Natural killer cell (primary cell): ENCODE data around the gene ART1. TPM values are rescaled to one million over a fixed set of nuclear protein-coding genes. Genes with fewer than 3 reads are reported as not detected.

Experiments used
- ATAC-seq, 3 donors: fragments of 150-1000 bp in 2 of 3; fragments of 200-7000 bp in 1 of 3; cut with Tn5 transposase; 1 replicate in 1 of 3; 2 replicates in 2 of 3; pipeline ENCODE4 v1.10.0; 2021; ENCODE audit warnings: mild to moderate bottlenecking in 2 of 3, moderate library complexity in 2 of 3
- DNase-seq, 2 donors: peaks; one replicate each; pipeline versions ENCODE4 v3.0.0 to v3.0.0-alpha.2; 2013 to 2021; ENCODE audit warnings: mixed read lengths in 1 of 2
- H3K27ac ChIP-seq: one replicate; pipeline ENCODE4 v1.5.1; 2013; ENCODE audit warnings: mild to moderate bottlenecking, low read length
- H3K27me3 ChIP-seq: one replicate; pipeline ENCODE4 v1.6.1; 2013; ENCODE audit warnings: low read length; ENCODE audit not compliant: control insufficient read depth, insufficient read depth
- H3K36me3 ChIP-seq: one replicate; pipeline ENCODE4 v1.6.1; 2013; ENCODE audit warnings: low read length; ENCODE audit not compliant: control insufficient read depth, insufficient read depth
- H3K4me1 ChIP-seq: one replicate; pipeline ENCODE4 v1.6.1; 2013; ENCODE audit warnings: low read length; ENCODE audit not compliant: control insufficient read depth, insufficient read depth
- H3K4me3 ChIP-seq: one replicate; pipeline ENCODE4 v1.5.1; 2013; ENCODE audit warnings: low read length
- H3K9me3 ChIP-seq: one replicate; pipeline ENCODE4 v1.6.1; 2013; ENCODE audit warnings: low read length; ENCODE audit not compliant: control insufficient read depth, insufficient read depth
- H3K27ac Mint-ChIP-seq, 2 donors: one replicate each; pipeline ENCODE4 v1.8.0; 2022; ENCODE audit warnings: mild to moderate bottlenecking in 2 of 2, mixed read lengths in 2 of 2, moderate library complexity in 1 of 2
- H3K27me3 Mint-ChIP-seq, 2 donors: one replicate each; pipeline ENCODE4 v1.8.0; 2022; ENCODE audit warnings: low read depth in 2 of 2, mixed read lengths in 2 of 2
- H3K36me3 Mint-ChIP-seq: one replicate; pipeline ENCODE4 v1.8.0; 2022; ENCODE audit warnings: mixed read lengths
- H3K4me1 Mint-ChIP-seq, 2 donors: one replicate each; pipeline ENCODE4 v1.8.0; 2022; ENCODE audit warnings: mixed read lengths in 2 of 2
- H3K4me3 Mint-ChIP-seq: one replicate; pipeline ENCODE4 v1.8.0; 2022; ENCODE audit warnings: mild to moderate bottlenecking, moderate library complexity, mixed read lengths
- H3K9me3 Mint-ChIP-seq, 2 donors: one replicate each; pipeline ENCODE4 v1.8.0; 2022; ENCODE audit warnings: mixed read lengths in 2 of 2
- WGBS: methylation state at CpG from one replicate; pipeline ENCODE4 v1.1.7; 2013; ENCODE audit warnings: missing lambda C conversion rate; ENCODE audit not compliant: insufficient coverage; 5-methylcytosine and 5-hydroxymethylcytosine counted together
- intact Hi-C: fragments of 100-400 bp; cut with micrococcal nuclease; formaldehyde crosslinking; loops from one replicate; pipeline ENCODE4 v1.14.2; 2022
- total RNA-seq, 4 donors: library from RNA; stranded (reverse); fragments of 120-200 nt in 1 of 4; gene quantifications; one replicate each; pipeline versions ENCODE4 v1.2.3 to v1.2.4, GENCODE V29; 2013 to 2022
- TF ChIP-seq, protein P1 (sequence below): fragments of 200-600 bp; IDR thresholded peaks from one replicate; pipeline ENCODE4 v1.8.0; 2022; ENCODE audit warnings: antibody characterized with exemption

The ART1 gene
- total RNA-seq, 3 donors from 2014 or later (not counting 1 experiment from before 2014, with no cell fraction given) = not detected

DNA sequence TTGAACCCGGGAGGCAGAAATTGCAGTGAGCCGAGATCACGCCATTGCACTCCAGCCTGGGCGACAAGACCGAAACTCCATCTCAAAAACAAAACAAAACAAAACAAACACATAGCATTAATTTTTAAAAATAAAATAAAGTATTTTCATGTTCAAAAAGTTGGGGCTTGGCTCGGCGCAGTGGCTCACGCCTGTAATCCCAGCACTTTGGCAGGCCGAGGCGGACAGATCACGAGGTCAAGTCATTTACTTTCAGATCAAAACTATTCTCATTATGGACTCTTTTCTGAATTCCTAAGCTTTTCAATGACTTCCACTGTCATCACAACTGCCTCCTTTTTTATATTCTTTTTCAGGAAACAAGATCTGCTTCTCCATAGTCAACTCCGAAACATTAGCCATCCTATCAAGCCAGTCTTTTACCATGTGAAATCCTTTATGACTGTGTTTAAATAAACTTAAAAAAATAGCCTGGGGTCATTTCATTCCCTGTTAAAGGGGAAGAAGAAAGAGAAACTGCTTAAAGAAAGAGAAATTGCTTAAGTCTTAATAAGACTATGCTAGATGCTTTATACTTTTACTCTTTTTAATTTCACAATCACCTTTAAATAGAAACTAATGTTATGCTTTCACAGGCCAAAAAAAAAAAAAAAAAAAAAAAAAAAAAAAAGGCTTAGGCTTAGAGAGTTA lies 39.3 kb downstream of the ART1 start:
- Histone ChIP-seq H3K36me3 (peaks cover 76% of the 10 kb centered on the region), H3K4me1 (no peaks in the 10 kb centered on the region), H3K4me3 (no peak overlapping the region), H3K27me3 (no peaks in the 10 kb centered on the region), H3K27ac (no peak overlapping the region), H3K9me3 (no peaks in the 10 kb centered on the region)
- Mint-ChIP-seq H3K27ac (no peak overlapping the region), H3K4me3 (no peak overlapping the region), H3K4me1 (no peaks in the 10 kb centered on the region), H3K27me3 (no peaks in the 10 kb centered on the region), H3K9me3 (no peaks in the 10 kb centered on the region), H3K36me3 (peaks cover 19% of the 10 kb centered on the region)
- WGBS = 97% methylated on average over 7 of the region's 12 CpGs
- DNase-seq (no peak), ATAC-seq (no peak)
- TF ChIP-seq, protein P1, sequence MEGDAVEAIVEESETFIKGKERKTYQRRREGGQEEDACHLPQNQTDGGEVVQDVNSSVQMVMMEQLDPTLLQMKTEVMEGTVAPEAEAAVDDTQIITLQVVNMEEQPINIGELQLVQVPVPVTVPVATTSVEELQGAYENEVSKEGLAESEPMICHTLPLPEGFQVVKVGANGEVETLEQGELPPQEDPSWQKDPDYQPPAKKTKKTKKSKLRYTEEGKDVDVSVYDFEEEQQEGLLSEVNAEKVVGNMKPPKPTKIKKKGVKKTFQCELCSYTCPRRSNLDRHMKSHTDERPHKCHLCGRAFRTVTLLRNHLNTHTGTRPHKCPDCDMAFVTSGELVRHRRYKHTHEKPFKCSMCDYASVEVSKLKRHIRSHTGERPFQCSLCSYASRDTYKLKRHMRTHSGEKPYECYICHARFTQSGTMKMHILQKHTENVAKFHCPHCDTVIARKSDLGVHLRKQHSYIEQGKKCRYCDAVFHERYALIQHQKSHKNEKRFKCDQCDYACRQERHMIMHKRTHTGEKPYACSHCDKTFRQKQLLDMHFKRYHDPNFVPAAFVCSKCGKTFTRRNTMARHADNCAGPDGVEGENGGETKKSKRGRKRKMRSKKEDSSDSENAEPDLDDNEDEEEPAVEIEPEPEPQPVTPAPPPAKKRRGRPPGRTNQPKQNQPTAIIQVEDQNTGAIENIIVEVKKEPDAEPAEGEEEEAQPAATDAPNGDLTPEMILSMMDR = no peak
- intact Hi-C loops = no loop called here

DNA sequence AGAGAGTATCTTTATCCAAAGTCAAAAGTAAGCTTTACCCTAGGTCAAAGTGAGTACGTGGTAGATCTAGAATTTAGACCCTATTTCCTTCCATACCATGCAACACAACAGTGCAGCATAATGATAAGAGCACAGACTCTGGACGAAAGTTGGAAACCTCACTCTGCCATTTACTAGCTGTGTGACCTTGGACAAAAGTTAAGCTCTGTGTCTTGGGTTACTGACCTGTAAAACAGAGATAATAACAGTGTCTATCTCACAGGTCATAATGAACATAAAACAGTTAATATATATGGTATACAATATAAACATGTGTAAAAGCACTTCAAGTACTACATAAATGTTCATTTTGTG lies 39.9 kb downstream of the ART1 start:
- Mint-ChIP-seq H3K4me3 (no peak overlapping the region), H3K27ac (no peak overlapping the region), H3K27me3 (no peaks in the 10 kb centered on the region), H3K4me1 (no peaks in the 10 kb centered on the region), H3K9me3 (no peaks in the 10 kb centered on the region), H3K36me3 (peaks cover 15% of the 10 kb centered on the region)
- TF ChIP-seq, protein P1 = no peak
- H3K9me3 ChIP-seq = no peaks in the 10 kb centered on the region
- H3K36me3 ChIP-seq = peaks cover 73% of the 10 kb centered on the region
- intact Hi-C loops = no loop called here
- 100% methylated on average over 2 of the region's 2 CpGs for WGBS
- H3K4me1 ChIP-seq = no peaks in the 10 kb centered on the region
- no peak overlapping the region for H3K4me3 ChIP-seq
- no peaks in the 10 kb centered on the region for H3K27me3 ChIP-seq
- DNase-seq (no peak), ATAC-seq (no peak)
- H3K27ac ChIP-seq = no peak overlapping the region

DNA sequence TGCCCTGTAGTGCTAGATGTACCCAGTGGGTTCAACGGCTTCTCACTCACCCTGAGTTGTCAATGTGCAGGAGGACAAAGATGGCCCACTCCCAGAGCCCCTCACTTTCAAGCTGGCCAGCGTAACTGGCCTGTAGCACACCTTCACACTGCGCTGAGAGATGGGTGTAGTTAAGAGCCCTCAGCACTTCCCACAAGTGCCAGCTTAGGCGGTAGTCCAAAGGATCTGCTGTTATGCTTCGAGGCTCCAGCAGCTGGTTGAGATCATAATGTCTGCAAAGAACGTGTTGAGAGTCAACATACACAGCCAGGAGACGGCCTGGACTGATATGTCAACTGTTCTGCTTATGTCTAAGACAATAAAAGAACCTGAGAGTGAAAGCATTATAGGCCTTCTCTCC lies 41.0 kb downstream of the ART1 start:
- intact Hi-C loops = no loop called here
- no peaks in the 10 kb centered on the region for H3K4me1 Mint-ChIP-seq
- Histone ChIP-seq H3K9me3 (no peaks in the 10 kb centered on the region), H3K36me3 (peaks cover 72% of the 10 kb centered on the region), H3K27ac (no peak overlapping the region), H3K4me1 (no peaks in the 10 kb centered on the region), H3K27me3 (no peaks in the 10 kb centered on the region), H3K4me3 (no peak overlapping the region)
- H3K27me3 Mint-ChIP-seq = no peaks in the 10 kb centered on the region
- TF ChIP-seq, protein P1 = no peak
- H3K4me3 Mint-ChIP-seq = no peak overlapping the region
- no peak for DNase-seq
- ATAC-seq = no peak
- WGBS = 95% methylated on average over 7 of the region's 7 CpGs
- H3K27ac Mint-ChIP-seq = no peak overlapping the region
- H3K36me3 Mint-ChIP-seq = peaks cover 10% of the 10 kb centered on the region
- no peaks in the 10 kb centered on the region for H3K9me3 Mint-ChIP-seq

DNA sequence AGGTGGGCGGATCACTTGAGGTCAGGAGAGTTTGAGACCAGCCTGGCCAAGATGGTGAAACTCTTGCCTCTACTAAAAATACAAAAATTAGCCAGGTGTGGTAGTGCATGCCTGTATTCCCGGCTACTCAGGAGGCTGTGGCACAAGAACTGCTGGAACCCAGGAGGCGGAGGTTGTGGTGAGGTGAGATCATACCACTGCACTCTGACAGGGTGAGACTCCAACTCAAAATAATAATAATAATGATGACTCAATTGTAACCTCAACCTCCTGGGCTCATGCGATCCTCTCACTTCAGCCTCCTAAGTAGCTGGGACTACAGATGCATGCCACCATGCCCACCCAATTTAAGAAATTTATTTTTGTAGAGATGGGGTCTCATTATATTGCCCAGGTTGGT lies 41.8 kb downstream of the ART1 start:
- Histone ChIP-seq H3K27me3 (no peaks in the 10 kb centered on the region), H3K4me1 (no peaks in the 10 kb centered on the region), H3K9me3 (no peaks in the 10 kb centered on the region), H3K4me3 (no peak overlapping the region), H3K27ac (no peak overlapping the region), H3K36me3 (peaks cover 69% of the 10 kb centered on the region)
- peaks cover 10% of the 10 kb centered on the region for H3K36me3 Mint-ChIP-seq
- 50% methylated on average over 1 of the region's 4 CpGs for WGBS
- TF ChIP-seq, protein P1 = no peak
- DNase-seq (no peak), ATAC-seq (no peak)
- intact Hi-C loops = no loop called here
- no peaks in the 10 kb centered on the region for H3K9me3 Mint-ChIP-seq
- no peak overlapping the region for H3K27ac Mint-ChIP-seq
- no peaks in the 10 kb centered on the region for H3K27me3 Mint-ChIP-seq
- H3K4me1 Mint-ChIP-seq = no peaks in the 10 kb centered on the region
- H3K4me3 Mint-ChIP-seq = no peak overlapping the region
